Body of pancreas (tissue), 4 donors: ENCODE data around the gene DPP7.

Source experiments
- POLR2A ChIP-seq, 3 donors: fragments of 450-650 bp; IDR thresholded peaks; one replicate each; pipeline ENCODE4 v1.6.1; 2016; ENCODE audit warnings: antibody characterized with exemption in 3 of 3, mild to moderate bottlenecking in 2 of 3
- TF ChIP-seq, protein P1 (sequence below), 7 experiments: fragments of 450-650 bp in 4 of 7; fragments of 200-600 bp in 3 of 7; sonication (generic) in 3 of 7; IDR thresholded peaks; one replicate each; pipeline ENCODE4 v1.5.1; 2016 to 2019; ENCODE audit warnings: antibody characterized with exemption in 7 of 7

DNA sequence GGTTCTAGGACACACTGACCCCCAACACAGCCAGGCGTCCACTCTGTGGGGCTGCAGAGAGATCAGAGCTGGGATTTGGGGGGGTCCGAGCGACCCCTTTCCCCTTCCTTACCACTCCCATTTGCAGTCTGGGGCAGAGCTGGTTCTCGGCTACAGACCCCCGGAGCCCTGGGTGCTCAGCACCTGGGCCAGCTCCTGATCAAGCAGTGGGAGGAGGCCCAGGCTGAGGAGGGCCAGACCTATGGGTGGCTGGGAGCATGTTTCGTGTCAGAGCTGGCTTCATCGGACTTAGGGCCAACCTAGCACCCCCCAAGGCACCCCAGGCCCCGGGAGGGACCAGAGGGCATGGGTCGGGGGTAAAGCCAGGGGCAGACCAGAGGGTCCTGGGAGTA is 32.0 kb upstream of the DPP7 start:
- TF ChIP-seq, protein P1, sequence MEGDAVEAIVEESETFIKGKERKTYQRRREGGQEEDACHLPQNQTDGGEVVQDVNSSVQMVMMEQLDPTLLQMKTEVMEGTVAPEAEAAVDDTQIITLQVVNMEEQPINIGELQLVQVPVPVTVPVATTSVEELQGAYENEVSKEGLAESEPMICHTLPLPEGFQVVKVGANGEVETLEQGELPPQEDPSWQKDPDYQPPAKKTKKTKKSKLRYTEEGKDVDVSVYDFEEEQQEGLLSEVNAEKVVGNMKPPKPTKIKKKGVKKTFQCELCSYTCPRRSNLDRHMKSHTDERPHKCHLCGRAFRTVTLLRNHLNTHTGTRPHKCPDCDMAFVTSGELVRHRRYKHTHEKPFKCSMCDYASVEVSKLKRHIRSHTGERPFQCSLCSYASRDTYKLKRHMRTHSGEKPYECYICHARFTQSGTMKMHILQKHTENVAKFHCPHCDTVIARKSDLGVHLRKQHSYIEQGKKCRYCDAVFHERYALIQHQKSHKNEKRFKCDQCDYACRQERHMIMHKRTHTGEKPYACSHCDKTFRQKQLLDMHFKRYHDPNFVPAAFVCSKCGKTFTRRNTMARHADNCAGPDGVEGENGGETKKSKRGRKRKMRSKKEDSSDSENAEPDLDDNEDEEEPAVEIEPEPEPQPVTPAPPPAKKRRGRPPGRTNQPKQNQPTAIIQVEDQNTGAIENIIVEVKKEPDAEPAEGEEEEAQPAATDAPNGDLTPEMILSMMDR (IDR thresholded peaks at IDR 0.05) = no peak
- no peak for TF ChIP-seq POLR2A (IDR thresholded peaks at IDR 0.05)
